ENCODE measurements around the gene VN1R4.
A peak's percentile ranks its signal among the peaks of the same experiment; 100 is the strongest.
"Not testable (repeated sequence)": the region's sequence is repeated elsewhere in the genome, so short reads cannot be mapped to it uniquely, and the experiment has no call there.

Gene VN1R4

GRCh38 chr19:53267623-53268022 lies at the start of gene VN1R4:
Gene VN1R4, minus strand, starts transcription at chr19:53267723. Its CDS starts 58 bp downstream, at chr19:53267665.
- DNase-seq; H2AFZ ChIP-seq (ENCODE audit: low read depth, low read length); H3K27me3 ChIP-seq (ENCODE audit: insufficient read depth, low read length, poor library complexity); H4K20me1 ChIP-seq (ENCODE audit: insufficient read depth, low read length); H3K27ac ChIP-seq (ENCODE audit: low read length); H3K4me1 ChIP-seq (ENCODE audit: insufficient read depth, low read length); ATAC-seq (ENCODE audit: insufficient read depth, low read depth); H3K36me3 ChIP-seq (ENCODE audit: insufficient read depth, low read length); H3K79me2 ChIP-seq (ENCODE audit: insufficient read depth, low read length); H3K9me3 ChIP-seq (ENCODE audit: insufficient read depth, low read length, severe bottlenecking); H3K4me3 ChIP-seq (ENCODE audit: low read depth in 1 of 2, low read length in 2 of 2); H3K9ac ChIP-seq (ENCODE audit: low read depth, low read length); H3K4me2 ChIP-seq (ENCODE audit: insufficient read depth, low read length): not testable (repeated sequence)

- TF ChIP-seq EZH2 (IDR thresholded peaks at IDR 0.05; ENCODE audit: borderline replicate concordance, low read depth, low read length, severe bottlenecking) (no peak), CTCF (IDR thresholded peaks at IDR 0.05; ENCODE audit: borderline replicate concordance, extremely low read depth, low read length, poor library complexity, severe bottlenecking) (no peak)
- Histone ChIP-seq H3K9ac (ENCODE audit: low read depth, low read length) (no peak overlapping the region), H4K20me1 (ENCODE audit: insufficient read depth, low read length) (no peaks in the 10 kb centered on the region), H2AFZ (ENCODE audit: low read depth, low read length) (no peak overlapping the region), H3K4me2 (ENCODE audit: insufficient read depth, low read length) (no peak overlapping the region), H3K9me3 (ENCODE audit: insufficient read depth, low read length, severe bottlenecking) (no peaks in the 10 kb centered on the region), H3K4me1 (ENCODE audit: insufficient read depth, low read length) (peaks cover 9% of the 10 kb centered on the region; the same call in 1 of the 2 replicates), H3K4me3 (ENCODE audit: low read depth in 1 of 2, low read length in 2 of 2) (no peak overlapping the region), H3K79me2 (ENCODE audit: insufficient read depth, low read length) (no peaks in the 10 kb centered on the region), H3K36me3 (ENCODE audit: insufficient read depth, low read length) (no peaks in the 10 kb centered on the region), H3K27ac (ENCODE audit: low read length) (no peak overlapping the region), H3K27me3 (ENCODE audit: insufficient read depth, low read length, poor library complexity) (peaks cover 19% of the 10 kb centered on the region)
- ATAC-seq (ENCODE audit: insufficient read depth, low read depth), result no peak
- DNase-seq, result no peak
Measured at GRCh38 chr19:53311897-53312296, 44.4 kb upstream of the VN1R4 start.

GRCh38 chr19:53311044-53311443 lies 43.5 kb upstream of the VN1R4 start:
- Histone ChIP-seq H3K9me3 (ENCODE audit: insufficient read depth, low read length, severe bottlenecking) (no peaks in the 10 kb centered on the region), H3K9ac (ENCODE audit: low read depth, low read length) (no peak overlapping the region), H3K79me2 (ENCODE audit: insufficient read depth, low read length) (no peaks in the 10 kb centered on the region), H3K27ac (ENCODE audit: low read length) (no peak overlapping the region), H4K20me1 (ENCODE audit: insufficient read depth, low read length) (no peaks in the 10 kb centered on the region), H3K4me2 (ENCODE audit: insufficient read depth, low read length) (no peak overlapping the region), H3K4me1 (ENCODE audit: insufficient read depth, low read length) (peaks cover 9% of the 10 kb centered on the region; the same call in 1 of the 2 replicates), H3K36me3 (ENCODE audit: insufficient read depth, low read length) (no peaks in the 10 kb centered on the region), H3K27me3 (ENCODE audit: insufficient read depth, low read length, poor library complexity) (peaks cover 19% of the 10 kb centered on the region), H2AFZ (ENCODE audit: low read depth, low read length) (no peak overlapping the region), H3K4me3 (ENCODE audit: low read depth in 1 of 2, low read length in 2 of 2) (no peak overlapping the region)
- DNase-seq, result no peak
- no peak for ATAC-seq (ENCODE audit: insufficient read depth, low read depth)
- TF ChIP-seq EZH2 (IDR thresholded peaks at IDR 0.05; ENCODE audit: borderline replicate concordance, low read depth, low read length, severe bottlenecking) (no peak), CTCF (IDR thresholded peaks at IDR 0.05; ENCODE audit: borderline replicate concordance, extremely low read depth, low read length, poor library complexity, severe bottlenecking) (no peak)

GRCh38 chr19:53308339-53308811 lies 40.9 kb upstream of the VN1R4 start:
- DNase-seq, result peak; percentile 61
- Histone ChIP-seq H3K36me3 (ENCODE audit: insufficient read depth, low read length) (no peaks in the 10 kb centered on the region), H2AFZ (ENCODE audit: low read depth, low read length) (peak overlapping the region; percentile 81), H3K79me2 (ENCODE audit: insufficient read depth, low read length) (no peaks in the 10 kb centered on the region), H3K27me3 (ENCODE audit: insufficient read depth, low read length, poor library complexity) (peaks cover 19% of the 10 kb centered on the region), H3K27ac (ENCODE audit: low read length) (no peak overlapping the region), H3K4me1 (ENCODE audit: insufficient read depth, low read length) (peaks cover 9% of the 10 kb centered on the region; the same call in 1 of the 2 replicates), H3K9ac (ENCODE audit: low read depth, low read length) (peak overlapping the region; percentile 43; the same call in 1 of the 2 replicates), H3K4me2 (ENCODE audit: insufficient read depth, low read length) (peak overlapping the region; percentile 77), H3K4me3 (ENCODE audit: low read depth in 1 of 2, low read length in 2 of 2) (peak overlapping the region in 1 of 2 experiments; percentile 53; a peak in 2 of 4 replicates), H3K9me3 (ENCODE audit: insufficient read depth, low read length, severe bottlenecking) (no peaks in the 10 kb centered on the region), H4K20me1 (ENCODE audit: insufficient read depth, low read length) (no peaks in the 10 kb centered on the region)
- ATAC-seq (ENCODE audit: insufficient read depth, low read depth), result peak; percentile 80
- peak; percentile 78 for TF ChIP-seq CTCF (IDR thresholded peaks at IDR 0.05; ENCODE audit: borderline replicate concordance, extremely low read depth, low read length, poor library complexity, severe bottlenecking)
- TF ChIP-seq EZH2 (IDR thresholded peaks at IDR 0.05; ENCODE audit: borderline replicate concordance, low read depth, low read length, severe bottlenecking), result no peak

- H3K9ac ChIP-seq (ENCODE audit: low read depth, low read length); H3K27me3 ChIP-seq (ENCODE audit: insufficient read depth, low read length, poor library complexity); H3K4me1 ChIP-seq (ENCODE audit: insufficient read depth, low read length); H2AFZ ChIP-seq (ENCODE audit: low read depth, low read length); H3K36me3 ChIP-seq (ENCODE audit: insufficient read depth, low read length); H4K20me1 ChIP-seq (ENCODE audit: insufficient read depth, low read length); H3K4me3 ChIP-seq (ENCODE audit: low read depth in 1 of 2, low read length in 2 of 2); H3K79me2 ChIP-seq (ENCODE audit: insufficient read depth, low read length); H3K9me3 ChIP-seq (ENCODE audit: insufficient read depth, low read length, severe bottlenecking); H3K4me2 ChIP-seq (ENCODE audit: insufficient read depth, low read length); H3K27ac ChIP-seq (ENCODE audit: low read length): not testable (repeated sequence)
- peak; percentile 66 for ATAC-seq (ENCODE audit: insufficient read depth, low read depth)
- peak; percentile 49 for DNase-seq
Measured at GRCh38 chr19:53301341-53301740, 33.8 kb upstream of the VN1R4 start.
